Endothelial cell of umbilical vein (primary cell): ENCODE measurements around the gene HSPA2. TPM values are rescaled to one million over a fixed set of nuclear protein-coding genes. Genes with fewer than 3 reads are reported as not detected.

Experiments
- BruUV-seq: library from RNA; stranded (reverse); fragments of 400-500 nt; replicated peaks from 2 replicates; lab custom pipeline; 2021; lab: Mats Ljungman, UMichigan
- CTCF ChIA-PET: fragments of 300-600, 350-600 bp; sonication (Branson Sonifier 250); formaldehyde crosslinking; loops from one replicate; lab custom pipeline; 2021; ENCODE audit warnings: antibody characterized with exemption, inconsistent platforms; lab: Charles Lee
- POLR2A ChIA-PET: fragments of 300-600, 350-600 bp; sonication (Branson Sonifier 250); formaldehyde crosslinking; loops from one replicate; lab custom pipeline; 2021; ENCODE audit warnings: antibody characterized with exemption, inconsistent platforms; lab: Charles Lee
- DNase-seq: peaks from one replicate; pipeline ENCODE4 v3.0.0-alpha.2; 2011; ENCODE audit warnings: low read depth, low spot score
- FAIRE-seq: peaks from 2 replicates; lab custom pipeline; 2011; peaks lifted over from hg19 to GRCh38; lab: Jason Lieb, UNC
- H2AFZ ChIP-seq: 2 replicates; pipeline ENCODE4 v1.6.0; 2012; ENCODE audit warnings: low read depth, low read length, control low read depth, inconsistent platforms
- H3K27ac ChIP-seq: 2 replicates; pipeline ENCODE4 v1.5.1; 2011; ENCODE audit warnings: low read depth, mild to moderate bottlenecking, control low read depth, low read length, moderate library complexity; ENCODE audit not compliant: insufficient read depth
- H3K27me3 ChIP-seq, 2 experiments: 2 replicates each; pipeline versions ENCODE4 v1.6.0 to v1.6.1; 2011; ENCODE audit warnings: low read length in 2 of 2, mixed read lengths in 1 of 2; ENCODE audit not compliant: control insufficient read depth in 2 of 2, insufficient read depth in 2 of 2
- H3K36me3 ChIP-seq, 2 experiments: 2 replicates in 1 of 2; 3 replicates in 1 of 2; pipeline ENCODE4 v1.5.1; 2011; ENCODE audit warnings: low read length in 2 of 2, mild to moderate bottlenecking in 1 of 2, moderate library complexity in 1 of 2; ENCODE audit not compliant: control insufficient read depth in 2 of 2, insufficient read depth in 2 of 2; ENCODE audit errors: extremely low read depth in 1 of 2
- H3K4me1 ChIP-seq: 3 replicates; pipeline ENCODE4 v1.5.1; 2011; ENCODE audit warnings: mild to moderate bottlenecking, low read length; ENCODE audit not compliant: control insufficient read depth, insufficient read depth; ENCODE audit errors: extremely low read depth
- H3K4me2 ChIP-seq: 2 replicates; pipeline ENCODE4 v1.6.1; 2011; ENCODE audit warnings: low read length, control low read depth, mixed read lengths; ENCODE audit not compliant: insufficient read depth
- H3K4me3 ChIP-seq, 3 experiments: fragments of 200-600 bp in 1 of 3; sonication (generic), shearing (Covaris generic) in 1 of 3; replicated peaks in 1 of 3; 2 replicates each; pipeline ENCODE4 v1.5.1; 2011 to 2016; ENCODE audit warnings: control low read depth in 3 of 3, low read length in 3 of 3, mild to moderate bottlenecking in 2 of 3, inconsistent platforms in 1 of 3, low read depth in 1 of 3, moderate library complexity in 1 of 3; ENCODE audit not compliant: insufficient read depth in 1 of 3
- H3K79me2 ChIP-seq: 2 replicates; pipeline ENCODE4 v1.6.0; 2012; ENCODE audit warnings: low read length, inconsistent platforms; ENCODE audit not compliant: control insufficient read depth, insufficient read depth
- H3K9ac ChIP-seq: replicated peaks from 2 replicates; pipeline ENCODE3; 2011; ENCODE audit warnings: low read length, control low read depth; ENCODE audit not compliant: insufficient read depth; ENCODE audit errors: extremely low read depth
- H3K9me1 ChIP-seq: replicated peaks from 3 replicates; pipeline ENCODE4 v1.6.0; 2011; ENCODE audit warnings: mild to moderate bottlenecking, low read length; ENCODE audit not compliant: control insufficient read depth, insufficient read depth; ENCODE audit errors: extremely low read depth
- H3K9me3 ChIP-seq: replicated peaks from 2 replicates; pipeline ENCODE4 v1.5.1; 2012; ENCODE audit warnings: low read length, inconsistent platforms; ENCODE audit not compliant: control insufficient read depth, insufficient read depth
- H4K20me1 ChIP-seq: replicated peaks from 2 replicates; pipeline ENCODE3; 2011; ENCODE audit warnings: mild to moderate bottlenecking, low read length; ENCODE audit not compliant: control insufficient read depth, insufficient read depth; ENCODE audit errors: extremely low read depth
- CTCF ChIP-seq, 2 donors: IDR thresholded peaks; 1 replicate in 1 of 2; 2 replicates in 1 of 2; pipeline ENCODE4 v1.5.1; 2011; ENCODE audit warnings: low read length in 2 of 2, mild to moderate bottlenecking in 2 of 2, moderate library complexity in 2 of 2, control low read depth in 1 of 2, inconsistent platforms in 1 of 2, low read depth in 1 of 2; ENCODE audit not compliant: insufficient read depth in 1 of 2; ENCODE audit errors: extremely low read depth in 1 of 2
- EZH2 ChIP-seq: IDR thresholded peaks from 2 replicates; pipeline ENCODE4 v1.6.1; 2012; ENCODE audit warnings: borderline replicate concordance, low read depth, mild to moderate bottlenecking, moderate library complexity, low read length, inconsistent platforms; ENCODE audit not compliant: severe bottlenecking
- FOS ChIP-seq: IDR thresholded peaks from 2 replicates; pipeline ENCODE4 v1.6.1; 2011; ENCODE audit warnings: mild to moderate bottlenecking, low read length, moderate library complexity, borderline replicate concordance; ENCODE audit not compliant: insufficient read depth
- GATA2 ChIP-seq: IDR thresholded peaks from 2 replicates; pipeline ENCODE4 v1.7.0; 2011; ENCODE audit warnings: low read depth, mild to moderate bottlenecking, moderate library complexity, mixed read lengths, low read length; ENCODE audit not compliant: insufficient read length, insufficient read depth
- JUN ChIP-seq: IDR thresholded peaks from 2 replicates; pipeline ENCODE4 v1.6.1; 2011; ENCODE audit warnings: borderline replicate concordance, low read depth; ENCODE audit not compliant: insufficient read length, insufficient read depth
- MAX ChIP-seq: IDR thresholded peaks from 2 replicates; pipeline ENCODE4 v1.6.1; 2011; ENCODE audit not compliant: insufficient read depth, insufficient read length
- MYC ChIP-seq: IDR thresholded peaks from one replicate; pipeline ENCODE4 v1.6.1; 2011; ENCODE audit warnings: mild to moderate bottlenecking, low read depth, low read length
- POLR2A ChIP-seq: IDR thresholded peaks from 2 replicates; pipeline ENCODE4 v1.6.1; 2012; ENCODE audit warnings: low read depth, mild to moderate bottlenecking, control low read depth, low read length
- POLR2AphosphoS5 ChIP-seq: IDR thresholded peaks from 2 replicates; pipeline ENCODE4 v1.6.1; 2012; ENCODE audit warnings: low read depth, mild to moderate bottlenecking, control low read depth, low read length, moderate library complexity; ENCODE audit not compliant: insufficient read depth
- dilution Hi-C: fragments of 300-500 bp; cut with MboI; formaldehyde crosslinking; loops from one replicate; pipeline ENCODE4 v1.15.0; 2019; ENCODE audit warnings: low sequenced_read_pairs; ENCODE audit not compliant: extremely low pct_ligation_motif_present
- intact Hi-C: fragments of 100-400 bp; cut with micrococcal nuclease; formaldehyde crosslinking; loops from one replicate; pipeline ENCODE4 v1.10.0; 2022
- polyA plus RNA-seq, 4 experiments: library from polyadenylated mRNA; depleted of rRNA in 3 of 4; stranded (reverse) in 3 of 4; unstranded in 1 of 4; fragments of >200 nt; gene quantifications; 2 replicates each; pipeline versions ENCODE4 v1.2.1 to v1.2.3, GENCODE V29; 2011 to 2012; ENCODE audit warnings: missing spikeins in 1 of 4
- total RNA-seq: library from RNA; stranded (reverse); gene quantifications from 2 replicates; pipeline ENCODE4 v1.2.3, GENCODE V29; 2021

HSPA2 gene
- total and polyA plus RNA-seq, 2 donors (not counting 3 experiments of a cell fraction or from before 2014, with no cell fraction given), result 5.3 to 11.4 TPM

GRCh38 chr14:64584190-64584589, 43.6 kb downstream of the HSPA2 start:
- Histone ChIP-seq H3K79me2 (no peaks in the 10 kb centered on the region), H3K27me3 (no peaks in the 10 kb centered on the region), H3K9ac (no peak overlapping the region), H3K27ac (no peak overlapping the region), H3K4me2 (no peak overlapping the region), H3K4me1 (peaks cover 7% of the 10 kb centered on the region), H3K9me3 (no peaks in the 10 kb centered on the region), H2AFZ (no peak overlapping the region), H4K20me1 (no peaks in the 10 kb centered on the region), H3K4me3 (no peak overlapping the region), H3K9me1 (no peaks in the 10 kb centered on the region), H3K36me3 (no peaks in the 10 kb centered on the region)
- POLR2A ChIA-PET, result no interaction called here
- CTCF ChIA-PET, result interaction anchor here (1.1 kb wide), 1 partner anchor 44 kb away, joined by 5 read pairs; the partner anchor contains the start of gene HSPA2
- TF ChIP-seq GATA2, result no peak
- no peak for TF ChIP-seq JUN
- TF ChIP-seq FOS, result no peak
- TF ChIP-seq POLR2A, result no peak
- TF ChIP-seq MAX, result no peak
- no peak for TF ChIP-seq CTCF (IDR thresholded peaks at IDR 0.05; ENCODE audit: extremely low read depth in 1 of 2, insufficient read depth in 1 of 2, low read depth in 1 of 2, low read length in 2 of 2)
- no peak for TF ChIP-seq POLR2AphosphoS5
- TF ChIP-seq EZH2, result no peak
- TF ChIP-seq MYC, result no peak
- intact Hi-C loops (loop anchor here (5.0 kb wide), 1 partner anchor 53 kb away; no protein-coding TSS in a partner anchor), dilution Hi-C loops (no loop called here)
- BruUV-seq, result no TSS peak
- no peak for DNase-seq
- no peak for FAIRE-seq
